NCI-H2081 (cell line): ENCODE results near the gene EMILIN1.
"Not testable (repeated sequence)": the region's sequence is repeated elsewhere in the genome, so short reads cannot be mapped to it uniquely, and the experiment has no call there.

Experiments
- DNase-seq, 2 experiments: peaks; one replicate each; lab custom pipeline; 2025; lab: John Stamatoyannopoulos, UW

EMILIN1 gene

DNA sequence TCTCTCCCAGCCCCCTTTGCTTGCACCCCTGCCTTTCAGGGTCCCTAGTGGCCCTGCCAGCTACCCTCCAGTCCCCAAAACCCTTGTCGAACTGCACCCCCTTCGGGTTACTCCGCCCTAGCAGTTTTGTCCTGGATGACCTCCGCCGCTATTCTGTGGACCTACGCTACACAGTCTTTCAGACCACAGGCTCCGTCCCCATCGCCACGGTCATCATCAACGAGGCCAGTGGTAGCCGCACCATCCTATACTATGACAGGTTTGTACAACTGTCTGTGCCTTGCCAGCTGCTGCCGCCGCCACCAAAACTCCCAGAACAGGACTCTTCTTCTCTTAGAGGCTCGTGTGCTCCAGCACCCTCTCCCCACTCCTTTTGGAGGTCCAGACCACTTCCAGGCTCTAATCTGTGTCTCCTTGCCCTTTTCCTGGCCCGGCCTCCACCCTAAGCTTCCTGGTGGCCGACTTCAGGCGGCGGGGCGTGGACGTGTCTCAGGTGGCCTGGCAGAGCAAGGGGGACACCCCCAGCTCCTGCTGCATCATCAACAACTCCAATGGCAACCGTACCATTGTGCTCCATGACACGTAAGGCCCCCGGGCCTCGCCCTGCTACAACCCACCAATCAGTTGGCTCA, 16.1 kb downstream of the EMILIN1 start:
- no peak for DNase-seq

DNA sequence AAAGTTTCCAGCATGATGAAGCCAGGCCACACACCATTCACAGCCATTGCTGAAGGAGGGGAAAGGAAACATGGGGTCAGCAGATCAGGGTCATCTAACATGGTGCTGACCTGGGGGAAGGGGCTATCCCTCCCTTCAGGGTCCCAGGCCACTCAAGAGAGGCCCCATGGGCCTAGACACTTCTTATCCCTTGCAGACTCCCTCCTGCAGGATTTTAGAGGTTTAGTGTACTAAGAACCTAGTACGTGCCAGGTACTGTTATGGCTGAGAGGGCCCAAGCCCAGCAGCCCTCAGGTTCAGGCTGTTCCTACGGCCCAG, 17.0 kb downstream of the EMILIN1 start:
- DNase-seq = no peak

DNA sequence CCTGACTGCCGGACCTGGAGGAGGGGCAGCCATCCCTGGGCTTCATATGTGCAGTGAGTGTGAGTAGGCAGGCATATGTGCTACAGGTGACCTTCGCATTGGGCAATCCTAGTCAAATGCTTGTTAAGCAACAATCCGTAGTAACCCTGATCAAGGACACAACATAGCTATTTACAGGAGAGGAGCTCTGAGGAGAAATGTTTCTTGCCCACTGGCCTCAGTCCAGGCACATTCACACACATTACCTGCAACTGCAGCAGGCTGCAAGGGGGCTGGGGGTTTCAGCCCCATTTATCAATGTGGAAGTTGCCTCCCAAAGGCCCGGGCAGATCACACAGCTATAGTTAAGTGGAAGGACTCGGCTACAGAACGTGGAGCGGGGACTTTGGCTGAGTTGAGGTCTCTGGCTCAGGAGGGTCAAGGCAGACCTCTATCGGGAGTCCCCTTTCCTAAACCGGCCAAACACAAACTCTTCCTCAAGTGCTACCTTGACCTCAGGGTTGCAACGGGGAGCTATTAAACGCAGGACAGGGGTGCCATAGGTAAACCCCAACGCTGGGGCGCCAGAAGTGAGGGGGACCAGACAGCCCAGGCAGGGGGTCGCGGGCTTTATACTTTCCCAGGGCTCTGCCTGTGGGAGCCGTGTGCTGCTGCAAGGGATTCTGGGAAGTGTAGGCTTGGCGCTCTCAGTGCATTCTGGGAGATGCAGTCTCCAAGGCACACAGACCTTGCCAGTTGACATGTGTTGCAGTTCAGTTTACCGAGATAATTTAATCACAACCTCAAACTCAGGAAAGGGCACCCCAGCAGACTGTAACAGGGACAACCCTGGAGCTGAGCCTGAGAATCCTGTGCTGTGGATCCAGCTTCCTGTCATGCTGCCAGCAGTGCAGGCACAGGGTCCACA, 17.6 kb downstream of the EMILIN1 start:
- peak; percentile 32 to 73 for DNase-seq

DNA sequence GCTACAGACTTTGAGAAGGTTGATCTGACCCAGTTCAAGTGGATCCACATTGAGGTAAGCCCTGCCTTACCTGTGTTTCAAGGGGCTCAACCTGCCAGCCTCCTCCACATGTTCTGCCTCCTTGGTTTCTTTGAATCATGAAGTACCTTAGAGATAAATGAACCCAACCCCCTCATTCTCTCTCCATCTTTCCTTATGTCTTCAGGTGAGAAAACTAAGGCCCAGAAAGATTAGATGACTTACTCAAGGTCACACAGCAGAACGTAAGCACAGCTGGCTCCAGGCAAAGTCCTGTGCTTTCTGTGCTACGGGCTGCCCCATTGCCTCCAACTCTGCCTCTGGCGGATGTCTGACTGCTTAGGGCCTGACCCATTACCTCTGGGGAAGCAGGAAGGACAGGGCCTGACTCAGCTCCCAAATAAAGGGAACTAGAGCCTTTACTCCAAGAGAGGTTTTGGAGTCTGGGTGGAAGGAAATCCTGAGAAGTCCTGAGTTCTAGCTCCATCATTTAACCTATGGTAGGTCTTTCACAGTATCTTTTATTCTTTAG, 18.4 kb downstream of the EMILIN1 start:
- DNase-seq = no peak

DNA sequence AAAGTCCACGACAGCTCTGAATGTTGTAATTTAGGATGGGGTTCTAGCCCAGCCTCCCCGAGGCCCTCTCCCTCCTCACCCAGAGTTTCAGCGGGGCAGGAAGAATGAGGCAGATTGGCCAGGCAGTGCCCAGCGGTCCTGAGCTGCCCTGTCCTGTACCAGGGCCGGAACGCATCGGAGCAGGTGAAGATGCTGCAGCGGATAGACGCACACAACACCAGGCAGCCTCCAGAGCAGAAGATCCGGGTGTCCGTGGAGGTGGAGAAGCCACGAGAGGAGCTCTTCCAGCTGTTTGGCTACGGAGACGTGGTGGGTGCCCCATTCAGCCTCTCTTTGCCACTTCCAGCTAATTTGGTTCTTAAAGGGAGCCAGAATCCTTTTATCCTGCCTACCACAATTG, 18.9 kb downstream of the EMILIN1 start:
- no peak for DNase-seq

DNA sequence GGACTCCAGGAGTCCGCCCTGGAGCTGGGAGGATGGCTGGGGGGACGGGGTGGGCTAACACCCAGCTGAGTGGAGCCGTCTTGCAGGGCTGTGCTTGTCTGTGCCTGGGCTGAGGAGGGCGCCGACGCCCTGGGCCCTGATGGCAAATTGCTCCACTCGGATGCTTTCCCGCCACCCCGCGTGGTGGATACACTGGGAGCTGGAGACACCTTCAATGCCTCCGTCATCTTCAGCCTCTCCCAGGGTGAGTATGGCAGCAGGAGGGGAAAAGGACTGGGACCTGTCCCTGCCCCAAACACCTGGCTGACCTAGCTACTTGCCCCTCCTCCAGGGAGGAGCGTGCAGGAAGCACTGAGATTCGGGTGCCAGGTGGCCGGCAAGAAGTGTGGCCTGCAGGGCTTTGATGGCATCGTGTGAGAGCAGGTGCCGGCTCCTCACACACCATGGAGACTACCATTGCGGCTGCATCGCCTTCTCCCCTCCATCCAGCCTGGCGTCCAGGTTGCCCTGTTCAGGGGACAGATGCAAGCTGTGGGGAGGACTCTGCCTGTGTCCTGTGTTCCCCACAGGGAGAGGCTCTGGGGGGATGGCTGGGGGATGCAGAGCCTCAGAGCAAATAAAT, 21.0 kb downstream of the EMILIN1 start:
- no peak for DNase-seq

DNA sequence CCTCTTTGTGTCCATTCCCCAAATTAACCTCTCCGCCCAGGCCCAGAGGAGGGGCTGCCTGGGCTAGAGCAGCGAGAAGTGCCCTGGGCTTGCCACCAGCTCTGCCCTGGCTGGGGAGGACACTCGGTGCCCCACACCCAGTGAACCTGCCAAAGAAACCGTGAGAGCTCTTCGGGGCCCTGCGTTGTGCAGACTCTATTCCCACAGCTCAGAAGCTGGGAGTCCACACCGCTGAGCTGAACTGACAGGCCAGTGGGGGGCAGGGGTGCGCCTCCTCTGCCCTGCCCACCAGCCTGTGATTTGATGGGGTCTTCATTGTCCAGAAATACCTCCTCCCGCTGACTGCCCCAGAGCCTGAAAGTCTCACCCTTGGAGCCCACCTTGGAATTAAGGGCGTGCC, 21.6 kb downstream of the EMILIN1 start:
- no peak for DNase-seq

DNA sequence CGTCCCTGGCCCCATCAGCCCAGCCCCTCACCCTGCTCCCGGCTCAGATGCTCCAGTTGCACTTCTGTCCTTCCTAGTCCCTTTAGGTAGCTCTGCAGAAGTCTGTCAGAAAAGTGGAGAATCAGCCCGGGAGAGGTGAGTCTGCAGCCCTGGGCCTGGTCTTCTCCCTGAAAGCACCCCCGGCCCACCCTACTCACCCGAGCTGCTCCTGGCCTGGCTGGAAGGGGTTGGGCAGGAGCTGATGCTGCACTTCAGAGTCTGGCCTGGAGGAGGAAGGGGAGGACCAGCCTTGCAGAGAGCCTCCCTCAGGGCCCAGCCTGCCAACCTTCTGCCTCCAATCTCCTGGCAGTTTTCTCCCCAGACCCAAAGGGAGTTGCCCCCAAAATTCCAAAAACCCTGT, 23.9 kb downstream of the EMILIN1 start:
- DNase-seq = no peak

DNA sequence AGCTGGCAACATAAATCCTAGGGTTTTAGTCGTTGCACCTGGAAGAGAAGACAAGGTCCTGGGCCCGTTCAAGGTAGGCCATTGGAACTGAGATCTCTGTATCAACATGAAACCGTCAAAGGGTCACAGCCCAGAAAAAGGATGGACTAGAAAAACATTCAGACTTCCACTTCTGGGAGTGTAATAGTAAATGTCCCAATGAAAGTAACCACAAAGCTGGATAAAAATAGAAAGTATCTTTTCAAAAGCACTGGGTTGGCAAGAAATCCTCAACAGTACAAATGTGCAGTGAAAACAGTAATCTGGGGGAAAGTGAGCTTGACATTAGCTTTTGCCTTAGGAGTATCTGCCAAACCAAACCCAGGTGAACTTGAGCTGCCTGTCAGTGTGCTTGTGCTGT, 27.6 kb downstream of the EMILIN1 start:
- DNase-seq = no peak

DNA sequence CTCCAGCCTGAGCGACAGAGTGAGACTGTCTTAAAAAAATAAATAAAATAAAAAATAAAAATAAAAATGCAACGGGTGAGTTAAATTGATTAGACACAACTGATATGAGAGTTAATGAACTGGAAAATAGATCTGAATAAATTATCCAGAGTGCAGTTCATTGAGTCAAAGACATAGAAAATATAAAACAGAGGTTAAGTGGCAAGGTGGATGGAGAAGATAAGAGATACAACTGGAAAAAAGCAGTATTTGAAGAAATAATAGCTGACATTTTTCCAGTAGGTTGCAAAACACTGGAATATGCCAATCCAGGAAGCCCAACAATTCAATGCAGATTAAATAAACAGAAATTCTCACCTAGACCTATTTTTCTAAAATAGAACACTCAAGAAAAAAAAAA, 29.8 kb downstream of the EMILIN1 start:
- DNase-seq = no peak

DNA sequence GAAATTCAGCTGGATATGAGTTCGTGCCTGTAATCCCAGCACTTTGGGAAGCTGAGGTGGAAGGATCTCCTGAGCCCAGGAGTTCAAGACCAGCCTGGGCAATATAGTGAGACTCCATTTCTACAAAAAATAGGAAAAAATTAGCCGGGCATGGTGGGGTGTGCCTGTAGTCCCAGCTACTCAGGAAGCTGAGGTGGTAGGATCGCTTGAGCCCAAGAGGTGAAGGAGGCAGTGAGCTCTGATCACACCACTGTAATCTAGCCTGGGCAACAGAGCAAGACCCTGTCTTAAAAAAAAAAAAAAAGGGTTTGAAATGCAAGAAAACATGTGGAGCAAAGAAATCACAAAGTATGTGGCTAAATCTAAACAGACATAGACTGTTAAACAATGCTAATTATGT, 30.7 kb downstream of the EMILIN1 start:
- no peak for DNase-seq

DNA sequence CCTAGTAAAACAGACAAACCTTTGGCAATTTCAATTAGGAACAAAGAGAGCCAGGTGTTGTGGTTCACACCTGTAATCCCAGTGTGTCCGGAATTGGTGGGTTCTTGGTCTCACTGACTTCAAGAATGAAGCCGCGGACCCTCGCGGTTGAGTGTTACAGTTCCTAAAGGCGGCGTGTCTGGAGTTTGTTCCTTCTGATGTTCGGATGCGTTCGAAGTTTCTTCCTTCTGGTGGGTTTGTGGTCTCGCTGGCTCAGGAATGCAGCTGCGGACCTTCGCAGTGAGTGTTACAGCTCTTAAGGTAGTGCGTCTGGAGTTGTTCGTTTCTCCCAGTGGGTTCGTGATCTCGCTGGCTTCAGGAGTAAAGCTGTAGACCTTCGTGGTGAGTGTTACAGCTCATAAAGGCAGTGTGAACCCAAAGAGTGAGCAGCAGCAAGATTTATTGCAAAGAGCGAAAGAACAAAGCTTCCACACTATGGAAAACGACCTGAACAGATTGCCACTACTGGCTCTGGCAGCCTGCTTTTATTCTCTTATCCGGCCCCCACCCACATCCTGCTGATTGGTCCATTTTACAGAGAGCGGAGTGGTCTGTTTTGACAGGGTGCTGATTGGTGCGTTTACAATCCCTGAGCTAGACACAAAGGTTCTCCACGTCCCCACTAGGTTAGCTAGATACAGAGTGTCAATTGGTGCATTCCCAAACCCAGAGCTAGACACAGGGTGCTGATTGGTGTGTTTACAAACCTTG, 32.4 kb downstream of the EMILIN1 start:
- not testable (repeated sequence) for DNase-seq

DNA sequence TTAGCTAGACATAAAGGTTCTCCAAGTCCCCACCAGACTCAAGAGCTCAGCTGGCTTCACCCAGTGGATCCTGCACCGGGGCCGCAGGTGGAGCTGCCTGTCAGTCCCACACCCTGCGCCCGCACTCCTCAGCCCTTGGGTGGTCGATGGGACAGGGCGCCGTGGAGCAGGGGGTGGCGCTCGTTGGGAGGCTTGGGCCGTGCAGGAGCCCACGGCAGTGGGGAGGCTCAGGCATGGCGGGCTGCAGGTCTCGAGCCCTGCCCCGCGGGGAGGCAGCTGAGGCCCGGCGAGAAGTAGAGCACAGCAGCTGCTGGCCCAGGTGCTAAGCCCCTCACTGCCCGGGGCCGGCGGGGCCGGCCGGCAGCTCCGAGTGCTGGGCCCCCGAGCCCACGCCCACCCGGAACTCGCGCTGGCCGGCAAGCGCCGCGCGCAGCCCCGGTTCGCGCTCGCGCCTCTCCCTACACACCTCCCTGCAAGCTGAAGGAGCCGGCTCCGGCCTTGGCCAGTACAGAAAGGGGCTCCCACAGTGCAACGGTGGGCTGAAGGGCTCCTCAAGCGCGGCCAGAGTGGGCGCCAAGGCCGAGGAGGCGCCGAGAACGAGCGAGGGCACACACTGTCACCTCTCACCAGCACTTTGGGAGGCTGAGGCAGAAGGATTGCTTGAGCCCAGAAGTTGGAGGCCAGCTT, 33.1 kb downstream of the EMILIN1 start:
- DNase-seq = not testable (repeated sequence)

DNA sequence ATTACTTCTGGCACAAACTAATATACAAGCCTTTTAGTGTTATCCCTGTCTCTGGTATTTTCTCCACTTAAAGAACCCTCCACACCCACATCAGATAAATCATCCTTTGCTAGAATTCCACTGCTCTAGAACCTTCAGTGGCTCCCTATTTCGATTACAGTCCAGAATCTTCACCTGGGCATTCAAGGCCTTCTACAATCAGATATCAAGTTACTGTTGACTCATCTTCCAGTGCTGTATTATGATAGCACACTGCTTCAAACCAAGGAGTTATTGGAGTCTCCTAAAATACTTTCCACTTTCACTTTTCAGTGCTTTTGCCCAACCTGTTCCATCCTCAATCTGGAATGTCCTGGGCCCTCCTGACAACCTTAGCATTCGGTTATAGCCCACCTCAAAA, 37.1 kb downstream of the EMILIN1 start:
- no peak for DNase-seq

DNA sequence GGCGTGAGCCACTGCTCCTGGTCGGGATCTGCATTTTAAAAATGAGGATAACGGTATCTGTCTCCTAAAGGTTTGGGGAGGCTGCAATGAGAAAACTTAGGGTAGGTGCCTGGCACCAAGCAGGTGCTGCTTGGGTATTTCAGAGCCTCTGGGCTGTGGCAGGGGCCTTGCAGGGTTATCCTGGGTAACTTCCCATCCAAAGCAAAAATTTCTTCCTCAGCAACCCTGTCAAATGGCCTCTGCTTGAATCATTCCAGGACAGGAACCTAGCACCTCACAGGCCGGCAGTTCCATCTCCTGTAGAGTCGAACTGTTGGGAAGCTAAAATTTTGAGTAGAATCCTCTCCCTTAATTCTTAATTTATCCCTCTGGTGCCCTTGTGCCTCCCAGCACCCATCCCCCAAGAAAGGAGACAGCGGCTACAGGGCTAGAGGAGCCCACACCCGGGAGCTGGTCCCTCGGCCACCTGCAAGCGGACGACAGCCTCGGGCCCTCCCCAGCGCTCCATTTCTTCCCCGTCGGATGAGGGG, 39.6 kb downstream of the EMILIN1 start:
- DNase-seq = peak in 1 of 2 experiments; percentile 7

DNA sequence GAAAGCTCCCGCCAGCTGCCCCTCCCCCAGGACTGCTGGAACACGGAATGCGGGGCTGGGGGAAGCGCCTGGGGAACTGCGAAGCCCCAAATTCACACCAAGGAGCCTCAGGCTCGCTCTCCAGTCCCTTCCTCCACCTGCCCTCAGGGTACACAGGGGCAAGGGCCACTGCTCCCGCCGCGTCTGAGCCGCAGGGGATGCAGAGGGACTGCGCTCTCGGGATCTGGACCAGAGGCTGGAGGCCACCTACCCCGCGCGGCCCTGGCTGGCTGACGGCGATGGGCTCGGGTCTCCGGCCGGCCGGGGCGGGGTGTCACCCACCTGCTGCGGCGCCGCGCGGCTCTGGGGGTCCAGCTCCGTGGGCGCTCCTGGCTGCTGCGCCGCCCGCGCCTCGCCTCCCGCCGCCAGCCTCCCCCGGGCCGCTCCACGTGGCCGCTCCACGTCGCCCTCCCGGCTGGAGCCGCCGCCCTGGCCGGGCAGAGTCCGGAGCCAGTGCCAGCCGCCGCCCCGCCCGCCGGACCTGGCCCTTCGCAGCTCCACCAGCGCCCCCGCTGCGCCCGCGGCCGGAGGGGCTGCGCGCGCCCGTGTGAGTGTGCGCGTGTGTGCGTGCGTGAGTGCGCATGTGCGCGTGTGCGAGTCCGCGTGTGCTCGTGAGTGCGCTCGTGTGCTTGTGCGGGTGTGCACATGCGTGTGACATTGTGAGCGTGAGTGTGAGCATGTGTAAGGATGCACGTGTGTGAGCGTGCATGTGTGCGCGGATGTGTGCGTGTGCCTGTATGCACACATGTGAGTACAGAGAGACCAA, 40.3 kb downstream of the EMILIN1 start, which contains the start of gene CGREF1:
TSS of gene CGREF1 (minus strand) at position 604 of the 805 bp plus-strand sequence. CDS start 14,762 bp downstream, outside the sequence.
- DNase-seq = peak; percentile 45 to 65

DNA sequence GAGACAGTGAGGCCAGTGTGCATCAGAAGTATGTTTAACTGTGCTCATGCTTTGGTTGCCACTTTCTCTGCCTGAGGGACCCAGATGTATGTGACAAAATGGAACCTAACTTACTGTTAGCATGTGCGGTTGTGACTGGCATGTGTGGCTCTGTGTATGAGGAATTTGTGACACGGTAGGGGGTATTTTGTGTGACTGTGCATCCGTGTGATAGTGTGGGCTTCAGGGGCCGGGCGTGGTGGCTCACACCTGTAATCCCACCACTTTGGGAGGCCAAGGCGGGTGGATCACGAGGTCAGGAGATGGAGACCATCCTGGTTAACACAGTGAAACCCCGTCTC, 40.9 kb downstream of the EMILIN1 start:
- not testable (repeated sequence) for DNase-seq

DNA sequence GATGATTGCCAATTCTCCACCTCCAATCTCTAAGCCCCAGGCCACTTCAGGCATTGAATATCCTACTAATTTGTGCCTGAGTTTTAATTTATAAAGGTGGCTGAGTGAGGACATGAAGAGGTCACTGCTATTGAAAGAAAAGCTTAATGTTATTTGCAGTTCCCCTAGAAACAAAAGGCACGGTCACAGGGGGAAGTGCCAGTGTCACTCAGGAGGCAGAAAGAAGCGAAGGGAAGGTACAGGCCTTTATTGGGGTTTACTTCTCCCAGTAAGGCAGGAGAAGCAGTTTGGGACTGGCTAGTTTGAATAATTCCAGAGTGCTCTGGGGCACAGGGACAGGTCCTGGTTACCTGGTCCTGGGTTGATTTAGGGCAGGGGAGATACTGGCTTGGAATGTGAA, 43.5 kb downstream of the EMILIN1 start:
- no peak for DNase-seq

DNA sequence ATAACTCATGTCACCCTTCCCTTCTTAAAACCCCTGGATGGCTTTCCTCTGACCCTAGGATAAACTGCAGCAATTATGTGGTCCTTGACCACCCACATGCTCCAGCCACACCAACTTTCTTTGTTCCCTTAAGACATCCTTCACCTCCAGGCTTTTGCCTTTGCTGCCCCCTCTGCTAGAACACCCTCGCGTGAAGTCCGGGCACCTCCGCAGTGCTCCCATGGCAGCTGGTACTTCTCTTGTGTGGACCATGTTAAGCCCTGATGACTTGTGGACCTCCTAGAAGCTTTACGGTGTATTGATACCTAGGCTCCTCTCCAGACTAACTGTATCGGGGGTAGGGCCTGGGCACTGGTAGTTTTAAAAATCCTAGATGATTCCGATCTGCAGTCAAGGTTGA, 44.4 kb downstream of the EMILIN1 start:
- no peak for DNase-seq
